Chondrocyte (in vitro differentiated cells): ENCODE data around the gene RAB28. TPM values are rescaled to one million over a fixed set of nuclear protein-coding genes. Genes with fewer than 3 reads are reported as not detected.

Experiments used
- DNase-seq: peaks from one replicate; pipeline ENCODE4 v3.0.0; 2021; ENCODE audit warnings: mixed read lengths, low spot score
- H3K27ac Mint-ChIP-seq: one replicate; pipeline ENCODE4 v1.8.0; 2021; ENCODE audit warnings: mild to moderate bottlenecking, moderate library complexity, mixed read lengths; ENCODE audit not compliant: unreplicated experiment
- H3K27me3 Mint-ChIP-seq: 2 replicates; pipeline ENCODE4 v1.8.0; 2021; ENCODE audit warnings: low read depth, mixed read lengths
- H3K36me3 Mint-ChIP-seq: 2 replicates; pipeline ENCODE4 v1.8.0; 2021; ENCODE audit warnings: low read depth, mixed read lengths
- H3K4me1 Mint-ChIP-seq: 2 replicates; pipeline ENCODE4 v1.8.0; 2021; ENCODE audit warnings: low read depth, mild to moderate bottlenecking, mixed read lengths
- H3K4me3 Mint-ChIP-seq: one replicate; pipeline ENCODE4 v1.8.0; 2021; ENCODE audit warnings: mild to moderate bottlenecking, moderate library complexity, mixed read lengths; ENCODE audit not compliant: unreplicated experiment
- H3K9me3 Mint-ChIP-seq: 2 replicates; pipeline ENCODE4 v1.8.0; 2021; ENCODE audit warnings: low read depth, mixed read lengths
- total RNA-seq: library from RNA; stranded (reverse); gene quantifications from 3 replicates; pipeline ENCODE4 v1.2.1, GENCODE V29; 2021
- TF ChIP-seq, protein P1 (sequence below): fragments of 200-600 bp; sonication (generic); IDR thresholded peaks from 2 replicates; pipeline ENCODE4 v1.5.0; 2021; ENCODE audit warnings: antibody characterized with exemption, mild to moderate bottlenecking, moderate library complexity

The RAB28 gene
- total RNA-seq, 1 donor from 2014 or later: 11.3 TPM

GRCh38 chr4:13471400-13471799, 12.7 kb downstream of the RAB28 start:
- no peaks in the 10 kb centered on the region for H3K27me3 Mint-ChIP-seq
- DNase-seq: no peak
- H3K27ac Mint-ChIP-seq: peak overlapping the region; percentile 22
- no peak overlapping the region for H3K4me3 Mint-ChIP-seq
- TF ChIP-seq, protein P1, sequence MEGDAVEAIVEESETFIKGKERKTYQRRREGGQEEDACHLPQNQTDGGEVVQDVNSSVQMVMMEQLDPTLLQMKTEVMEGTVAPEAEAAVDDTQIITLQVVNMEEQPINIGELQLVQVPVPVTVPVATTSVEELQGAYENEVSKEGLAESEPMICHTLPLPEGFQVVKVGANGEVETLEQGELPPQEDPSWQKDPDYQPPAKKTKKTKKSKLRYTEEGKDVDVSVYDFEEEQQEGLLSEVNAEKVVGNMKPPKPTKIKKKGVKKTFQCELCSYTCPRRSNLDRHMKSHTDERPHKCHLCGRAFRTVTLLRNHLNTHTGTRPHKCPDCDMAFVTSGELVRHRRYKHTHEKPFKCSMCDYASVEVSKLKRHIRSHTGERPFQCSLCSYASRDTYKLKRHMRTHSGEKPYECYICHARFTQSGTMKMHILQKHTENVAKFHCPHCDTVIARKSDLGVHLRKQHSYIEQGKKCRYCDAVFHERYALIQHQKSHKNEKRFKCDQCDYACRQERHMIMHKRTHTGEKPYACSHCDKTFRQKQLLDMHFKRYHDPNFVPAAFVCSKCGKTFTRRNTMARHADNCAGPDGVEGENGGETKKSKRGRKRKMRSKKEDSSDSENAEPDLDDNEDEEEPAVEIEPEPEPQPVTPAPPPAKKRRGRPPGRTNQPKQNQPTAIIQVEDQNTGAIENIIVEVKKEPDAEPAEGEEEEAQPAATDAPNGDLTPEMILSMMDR: no peak
- peaks cover 6% of the 10 kb centered on the region for H3K36me3 Mint-ChIP-seq
- H3K9me3 Mint-ChIP-seq: no peaks in the 10 kb centered on the region
- peaks cover 7% of the 10 kb centered on the region for H3K4me1 Mint-ChIP-seq

GRCh38 chr4:13470379-13470778, 13.8 kb downstream of the RAB28 start:
- no peaks in the 10 kb centered on the region for H3K27me3 Mint-ChIP-seq
- H3K36me3 Mint-ChIP-seq: peaks cover 7% of the 10 kb centered on the region
- TF ChIP-seq, protein P1: no peak
- H3K4me1 Mint-ChIP-seq: peaks cover 11% of the 10 kb centered on the region
- no peak for DNase-seq
- peaks cover 7% of the 10 kb centered on the region for H3K9me3 Mint-ChIP-seq
- H3K27ac Mint-ChIP-seq: no peak overlapping the region
- no peak overlapping the region for H3K4me3 Mint-ChIP-seq

DNA sequence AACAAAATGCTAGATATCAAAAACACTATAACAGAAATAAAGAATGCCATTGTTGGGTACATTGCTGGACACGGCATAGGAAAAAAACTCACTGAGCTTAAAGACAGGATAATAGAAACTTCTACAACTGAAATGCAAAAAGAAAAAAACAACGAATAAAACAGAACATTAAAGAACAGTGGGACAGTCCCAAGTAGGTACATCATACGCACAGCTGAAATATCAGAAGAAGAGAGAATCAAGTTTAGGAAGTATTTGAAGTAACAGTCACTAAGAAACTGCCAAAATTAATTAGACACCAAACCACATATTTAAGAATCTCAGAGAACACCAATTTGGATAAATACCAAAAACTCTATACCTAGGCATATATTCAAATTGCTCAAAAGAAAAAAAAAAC, 19.2 kb downstream of the RAB28 start:
- H3K9me3 Mint-ChIP-seq: peaks cover 13% of the 10 kb centered on the region
- DNase-seq: no peak
- TF ChIP-seq, protein P1: no peak
- H3K4me1 Mint-ChIP-seq: peaks cover 21% of the 10 kb centered on the region
- H3K36me3 Mint-ChIP-seq: peaks cover 8% of the 10 kb centered on the region
- no peak overlapping the region for H3K27ac Mint-ChIP-seq
- no peaks in the 10 kb centered on the region for H3K27me3 Mint-ChIP-seq
- no peak overlapping the region for H3K4me3 Mint-ChIP-seq

DNA sequence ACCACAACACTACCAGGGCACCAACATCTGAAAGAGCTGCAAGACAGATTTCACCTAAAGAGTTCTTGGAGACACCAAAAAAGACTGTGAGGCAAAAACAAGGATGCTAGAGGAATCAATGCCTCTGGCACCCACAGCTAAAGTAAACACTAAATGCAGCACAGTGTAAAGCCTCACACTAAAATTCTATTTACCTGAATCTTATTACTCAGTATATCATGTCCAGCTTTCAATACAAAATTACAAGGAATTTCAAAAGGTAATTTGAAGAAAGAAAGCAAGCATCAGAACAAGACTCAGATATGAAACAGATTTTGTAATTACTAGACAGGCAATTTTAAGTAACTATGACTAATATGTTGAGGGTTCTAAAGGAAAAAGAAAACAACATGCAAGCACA, 19.6 kb downstream of the RAB28 start:
- peaks cover 8% of the 10 kb centered on the region for H3K36me3 Mint-ChIP-seq
- no peak for DNase-seq
- H3K9me3 Mint-ChIP-seq: peaks cover 13% of the 10 kb centered on the region
- H3K27me3 Mint-ChIP-seq: no peaks in the 10 kb centered on the region
- H3K4me1 Mint-ChIP-seq: peaks cover 21% of the 10 kb centered on the region
- no peak overlapping the region for H3K4me3 Mint-ChIP-seq
- TF ChIP-seq, protein P1: no peak
- no peak overlapping the region for H3K27ac Mint-ChIP-seq

- Mint-ChIP-seq H3K27ac (peak overlapping the region; percentile 47), H3K9me3 (peaks cover 13% of the 10 kb centered on the region), H3K4me1 (peaks cover 18% of the 10 kb centered on the region), H3K27me3 (no peaks in the 10 kb centered on the region), H3K36me3 (peaks cover 6% of the 10 kb centered on the region), H3K4me3 (no peak overlapping the region)
- TF ChIP-seq, protein P1: no peak
- DNase-seq: no peak
These were observed 22.8 kb downstream of the RAB28 start for GRCh38 chr4:13461191-13461905.
